ENCODE results near the gene MYT1. TPM values are rescaled to one million over a fixed set of nuclear protein-coding genes. Genes with fewer than 3 reads are reported as not detected.
"Not testable (repeated sequence)": the region's sequence is repeated elsewhere in the genome, so short reads cannot be mapped to it uniquely, and the experiment has no call there.

The MYT1 gene
- total and polyA plus RNA-seq, 3 donors from 2014 or later: 1.7 to 22.2 (median 2.9) TPM

DNA sequence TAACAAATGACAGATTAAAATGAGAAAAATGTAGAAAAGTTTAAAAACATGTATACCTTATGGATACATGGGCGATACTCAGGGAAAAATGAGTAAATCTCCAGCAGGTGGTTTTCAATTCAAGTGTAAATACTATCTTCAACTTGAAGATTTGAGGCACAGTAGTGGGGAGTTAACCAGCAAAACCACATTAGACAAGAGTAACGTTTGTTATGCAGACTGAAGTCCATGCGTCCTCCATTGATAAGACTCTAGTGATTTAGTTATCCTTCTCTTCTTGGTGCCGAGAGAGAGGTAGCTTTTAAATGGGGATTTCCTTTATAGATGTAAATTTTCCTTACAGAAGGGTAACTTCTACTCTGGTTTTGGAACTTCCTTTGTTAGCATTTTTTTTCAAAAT, 119.4 kb downstream of the MYT1 start:
- H3K27ac ChIP-seq: no peak overlapping the region
- 53 to 62% methylated on average over 4 of the region's 4 CpGs for WGBS, 2 donors
- no peaks in the 10 kb centered on the region for H3K9me3 ChIP-seq
- no peaks in the 10 kb centered on the region for H3K36me3 ChIP-seq (ENCODE audit: low read depth, missing control alignments)
- no peaks in the 10 kb centered on the region for H3K4me1 ChIP-seq
- TF ChIP-seq, protein P1, sequence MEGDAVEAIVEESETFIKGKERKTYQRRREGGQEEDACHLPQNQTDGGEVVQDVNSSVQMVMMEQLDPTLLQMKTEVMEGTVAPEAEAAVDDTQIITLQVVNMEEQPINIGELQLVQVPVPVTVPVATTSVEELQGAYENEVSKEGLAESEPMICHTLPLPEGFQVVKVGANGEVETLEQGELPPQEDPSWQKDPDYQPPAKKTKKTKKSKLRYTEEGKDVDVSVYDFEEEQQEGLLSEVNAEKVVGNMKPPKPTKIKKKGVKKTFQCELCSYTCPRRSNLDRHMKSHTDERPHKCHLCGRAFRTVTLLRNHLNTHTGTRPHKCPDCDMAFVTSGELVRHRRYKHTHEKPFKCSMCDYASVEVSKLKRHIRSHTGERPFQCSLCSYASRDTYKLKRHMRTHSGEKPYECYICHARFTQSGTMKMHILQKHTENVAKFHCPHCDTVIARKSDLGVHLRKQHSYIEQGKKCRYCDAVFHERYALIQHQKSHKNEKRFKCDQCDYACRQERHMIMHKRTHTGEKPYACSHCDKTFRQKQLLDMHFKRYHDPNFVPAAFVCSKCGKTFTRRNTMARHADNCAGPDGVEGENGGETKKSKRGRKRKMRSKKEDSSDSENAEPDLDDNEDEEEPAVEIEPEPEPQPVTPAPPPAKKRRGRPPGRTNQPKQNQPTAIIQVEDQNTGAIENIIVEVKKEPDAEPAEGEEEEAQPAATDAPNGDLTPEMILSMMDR (IDR thresholded peaks at IDR 0.05): no peak
- TF ChIP-seq POLR2A (IDR thresholded peaks at IDR 0.05): no peak
- no peak overlapping the region for H3K4me3 ChIP-seq
- no peaks in the 10 kb centered on the region for H3K27me3 ChIP-seq
- DNase-seq: no peak
- intact Hi-C loops (cut with DNase I; ENCODE audit: low total_unique reads): no loop called here

DNA sequence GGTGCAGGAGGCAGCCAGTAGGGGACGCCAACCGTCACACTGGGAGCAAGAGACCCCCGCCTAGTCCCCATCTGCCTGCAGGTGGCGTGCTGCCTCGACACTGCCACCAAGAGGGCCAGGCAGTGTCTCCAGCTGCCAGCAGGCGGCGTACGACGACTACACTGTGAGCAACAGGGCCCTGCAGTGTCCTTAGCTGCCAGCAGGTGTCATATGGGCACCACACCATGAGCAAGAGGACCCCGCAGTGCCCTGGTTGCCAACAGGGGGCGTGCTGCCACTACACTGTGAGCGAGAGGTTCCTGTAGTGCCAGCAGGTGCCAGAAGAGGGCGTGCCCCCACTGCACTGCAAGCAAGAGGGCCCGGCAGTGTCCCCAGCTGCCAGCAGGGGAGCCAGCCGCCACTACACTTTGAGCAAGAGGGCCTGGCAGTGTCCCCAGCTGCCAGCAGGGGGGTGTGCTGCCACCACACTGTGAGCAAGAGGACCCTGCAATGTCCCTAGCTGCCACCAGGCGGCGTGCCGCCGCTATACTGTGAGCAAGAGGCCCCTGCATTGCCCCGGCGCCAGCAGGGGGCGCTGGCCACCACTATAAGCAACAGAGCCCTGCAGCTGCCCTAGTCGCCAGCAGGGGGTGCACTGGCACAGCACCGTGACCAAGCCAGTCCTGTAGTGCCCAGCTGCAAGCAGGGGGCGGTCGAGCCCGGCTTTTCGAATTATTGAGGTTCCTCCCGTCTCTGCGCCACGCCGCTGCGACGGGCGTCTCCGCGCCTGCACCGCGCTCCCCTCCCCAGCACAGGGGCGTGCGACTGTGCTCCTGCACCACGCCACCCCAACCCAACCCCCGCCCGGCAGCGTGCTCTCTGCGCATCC, 121.6 kb downstream of the MYT1 start:
- H3K4me1 ChIP-seq; H3K27me3 ChIP-seq; H3K36me3 ChIP-seq (ENCODE audit: low read depth, missing control alignments); H3K27ac ChIP-seq; H3K9me3 ChIP-seq; intact Hi-C loops (cut with DNase I; ENCODE audit: low total_unique reads): not testable (repeated sequence)
- WGBS, 2 donors: 70 to 75% methylated on average over 27 to 36 of the region's 46 CpGs
- TF ChIP-seq, protein P1 (IDR thresholded peaks at IDR 0.05): peak; percentile 92 to 100 (median 99)
- DNase-seq: peak; percentile 98
- H3K4me3 ChIP-seq: peak overlapping the region in 1 of 2 donors; percentile 13

DNA sequence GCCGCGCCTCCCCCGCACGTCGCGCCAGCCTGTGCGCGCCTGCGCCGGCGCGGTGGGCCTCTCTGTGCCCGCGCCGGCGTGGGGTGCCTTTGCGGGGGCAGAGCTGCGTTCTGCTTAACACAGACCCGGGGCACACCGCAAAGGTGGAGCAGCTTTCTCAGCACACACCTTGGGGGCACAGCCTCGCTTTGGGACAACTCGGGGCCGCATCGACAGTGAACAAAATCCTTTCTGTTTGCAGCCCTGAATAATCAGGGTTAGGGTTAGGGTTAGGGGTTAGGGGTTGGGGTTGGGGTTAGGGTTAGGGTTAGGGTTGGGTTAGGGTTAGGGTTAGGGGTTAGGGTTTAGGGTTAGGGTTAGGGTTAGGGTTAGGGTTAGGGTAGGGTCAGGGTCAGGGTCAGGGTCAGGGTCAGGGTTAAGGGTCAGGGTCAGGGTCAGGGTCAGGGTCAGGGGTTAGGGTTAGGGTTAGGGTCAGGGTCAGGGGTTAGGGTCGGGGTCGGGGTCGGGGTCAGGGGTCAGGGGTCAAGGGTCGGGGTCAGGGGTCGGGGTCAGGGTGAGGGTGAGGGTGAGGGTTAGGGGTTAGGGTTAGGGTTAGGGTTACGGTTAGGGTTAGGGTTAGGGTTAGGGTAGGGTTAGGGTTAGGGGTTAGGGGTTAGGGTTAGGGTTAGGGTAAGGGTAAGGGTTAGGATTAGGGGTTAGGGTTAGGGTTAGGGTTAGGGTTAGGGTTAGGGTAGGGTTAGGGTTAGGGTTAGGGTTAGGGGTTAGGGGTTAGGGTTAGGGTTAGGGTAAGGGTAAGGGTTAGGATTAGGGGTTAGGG, 122.4 kb downstream of the MYT1 start:
- WGBS, 2 donors: 72 to 78% methylated on average over 15 to 25 of the region's 30 CpGs
- H3K4me1 ChIP-seq; H3K27ac ChIP-seq; H3K36me3 ChIP-seq (ENCODE audit: low read depth, missing control alignments); intact Hi-C loops (cut with DNase I; ENCODE audit: low total_unique reads); H3K27me3 ChIP-seq; H3K9me3 ChIP-seq; DNase-seq: not testable (repeated sequence)
- H3K4me3 ChIP-seq: peak overlapping the region in 1 of 2 donors; percentile 13

DNA sequence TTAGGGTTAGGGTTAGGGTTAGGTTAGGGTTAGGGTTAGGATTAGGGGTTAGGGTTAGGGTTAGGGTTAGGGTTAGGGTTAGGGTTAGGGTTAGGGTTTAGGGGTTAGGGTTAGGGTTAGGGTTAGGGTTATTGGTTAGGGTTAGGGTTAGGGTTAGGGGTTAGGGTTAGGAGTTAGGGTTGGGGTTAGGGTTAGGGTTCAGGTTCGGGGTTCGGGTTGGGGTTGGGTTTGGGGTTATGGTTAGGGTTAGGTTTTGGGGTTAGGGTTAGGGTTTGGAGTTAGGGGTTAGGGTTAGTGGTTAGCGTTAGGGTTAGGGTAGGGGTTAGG, 123.0 kb downstream of the MYT1 start:
- H3K27ac ChIP-seq; H3K4me1 ChIP-seq; intact Hi-C loops (cut with DNase I; ENCODE audit: low total_unique reads): not testable (repeated sequence)

More for the DNA sequence above, 123.0 kb downstream of the MYT1 start:
- WGBS, 2 donors: 93 to 96% methylated on average over 3 of the region's 3 CpGs
- not testable (repeated sequence) for H3K27me3 ChIP-seq; H3K36me3 ChIP-seq (ENCODE audit: low read depth, missing control alignments); H3K4me3 ChIP-seq; H3K9me3 ChIP-seq; DNase-seq

Small RNA genes lying within 50 kb of the gene (small RNA-seq; reads per million reads assigned to genes)
- 0 reads per million in 2 donors for gene AL137028.2

Other genes starting within 250 kb of the MYT1 start
- gene UCKL1, start 208.0 kb upstream of the MYT1 start, total RNA-seq: 10 to 100 TPM; 72.6 to 78.0 TPM
- gene UCKL1, start 208.0 kb upstream of the MYT1 start, polyA plus RNA-seq (ENCODE audit: insufficient read depth, low read depth, low replicate concordance): 35.0 TPM
- gene ZNF512B, start 194.5 kb upstream of the MYT1 start, total RNA-seq: 10 to 100 TPM; 24.5 to 27.6 TPM
- 16.7 TPM for gene ZNF512B, start 194.5 kb upstream of the MYT1 start, polyA plus RNA-seq (ENCODE audit: insufficient read depth, low read depth, low replicate concordance)
- 10 to 100 TPM in 1 of 2 donors, 1 to 10 TPM in 1; 6.2 to 10.7 TPM for gene SAMD10, start 184.8 kb upstream of the MYT1 start, total RNA-seq
- 3.9 TPM for gene SAMD10, start 184.8 kb upstream of the MYT1 start, polyA plus RNA-seq (ENCODE audit: insufficient read depth, low read depth, low replicate concordance)
- gene PRPF6, start 183.3 kb upstream of the MYT1 start, total RNA-seq: 100 to 1,000 TPM; 107 to 114 TPM
- 106 TPM for gene PRPF6, start 183.3 kb upstream of the MYT1 start, polyA plus RNA-seq (ENCODE audit: insufficient read depth, low read depth, low replicate concordance)
- gene C20orf204, start 128.3 kb upstream of the MYT1 start, total RNA-seq: 1 to 10 TPM; 4.5 to 8.3 TPM
- 2.9 TPM for gene C20orf204, start 128.3 kb upstream of the MYT1 start, polyA plus RNA-seq (ENCODE audit: insufficient read depth, low read depth, low replicate concordance)
- 10 to 100 TPM in 1 of 2 donors, 1 to 10 TPM in 1; 6.1 to 17.1 TPM for gene SOX18, start 114.8 kb upstream of the MYT1 start, total RNA-seq
- gene SOX18, start 114.8 kb upstream of the MYT1 start, polyA plus RNA-seq (ENCODE audit: insufficient read depth, low read depth, low replicate concordance): 7.9 TPM
- gene TCEA2, start 101.3 kb upstream of the MYT1 start, total RNA-seq: 100 to 1,000 TPM in 1 of 2 donors, 10 to 100 TPM in 1; 94.5 to 126 TPM
- 171 TPM for gene TCEA2, start 101.3 kb upstream of the MYT1 start, polyA plus RNA-seq (ENCODE audit: insufficient read depth, low read depth, low replicate concordance)
- gene RGS19, start 84.9 kb upstream of the MYT1 start, total RNA-seq: 10 to 100 TPM in 1 of 2 donors, 1 to 10 TPM in 1; 4.4 to 10.4 TPM
- gene RGS19, start 84.9 kb upstream of the MYT1 start, polyA plus RNA-seq (ENCODE audit: insufficient read depth, low read depth, low replicate concordance): 7.3 TPM
- gene OPRL1, start 84.4 kb upstream of the MYT1 start, total RNA-seq: 1 to 10 TPM; 6.0 to 7.7 TPM
- 9.4 TPM for gene OPRL1, start 84.4 kb upstream of the MYT1 start, polyA plus RNA-seq (ENCODE audit: insufficient read depth, low read depth, low replicate concordance)
- 10 to 100 TPM; 45.3 to 89.9 TPM for gene LKAAEAR1, start 80.1 kb upstream of the MYT1 start, total RNA-seq
- gene LKAAEAR1, start 80.1 kb upstream of the MYT1 start, polyA plus RNA-seq (ENCODE audit: insufficient read depth, low read depth, low replicate concordance): 6.6 TPM
- gene NPBWR2, start 56.9 kb upstream of the MYT1 start, total RNA-seq: under 1 TPM in 1 of 2 donors, not detected in 1; 0.19 TPM
- gene NPBWR2, start 56.9 kb upstream of the MYT1 start, polyA plus RNA-seq (ENCODE audit: insufficient read depth, low read depth, low replicate concordance): not detected
- gene PCMTD2, start 91.3 kb downstream of the MYT1 start, total RNA-seq: 100 to 1,000 TPM in 1 of 2 donors, 10 to 100 TPM in 1; 96.4 to 156 TPM
- 57.6 TPM for gene PCMTD2, start 91.3 kb downstream of the MYT1 start, polyA plus RNA-seq (ENCODE audit: insufficient read depth, low read depth, low replicate concordance)